ENCODE measurements around the gene MCF2L.

Gene MCF2L

DNA sequence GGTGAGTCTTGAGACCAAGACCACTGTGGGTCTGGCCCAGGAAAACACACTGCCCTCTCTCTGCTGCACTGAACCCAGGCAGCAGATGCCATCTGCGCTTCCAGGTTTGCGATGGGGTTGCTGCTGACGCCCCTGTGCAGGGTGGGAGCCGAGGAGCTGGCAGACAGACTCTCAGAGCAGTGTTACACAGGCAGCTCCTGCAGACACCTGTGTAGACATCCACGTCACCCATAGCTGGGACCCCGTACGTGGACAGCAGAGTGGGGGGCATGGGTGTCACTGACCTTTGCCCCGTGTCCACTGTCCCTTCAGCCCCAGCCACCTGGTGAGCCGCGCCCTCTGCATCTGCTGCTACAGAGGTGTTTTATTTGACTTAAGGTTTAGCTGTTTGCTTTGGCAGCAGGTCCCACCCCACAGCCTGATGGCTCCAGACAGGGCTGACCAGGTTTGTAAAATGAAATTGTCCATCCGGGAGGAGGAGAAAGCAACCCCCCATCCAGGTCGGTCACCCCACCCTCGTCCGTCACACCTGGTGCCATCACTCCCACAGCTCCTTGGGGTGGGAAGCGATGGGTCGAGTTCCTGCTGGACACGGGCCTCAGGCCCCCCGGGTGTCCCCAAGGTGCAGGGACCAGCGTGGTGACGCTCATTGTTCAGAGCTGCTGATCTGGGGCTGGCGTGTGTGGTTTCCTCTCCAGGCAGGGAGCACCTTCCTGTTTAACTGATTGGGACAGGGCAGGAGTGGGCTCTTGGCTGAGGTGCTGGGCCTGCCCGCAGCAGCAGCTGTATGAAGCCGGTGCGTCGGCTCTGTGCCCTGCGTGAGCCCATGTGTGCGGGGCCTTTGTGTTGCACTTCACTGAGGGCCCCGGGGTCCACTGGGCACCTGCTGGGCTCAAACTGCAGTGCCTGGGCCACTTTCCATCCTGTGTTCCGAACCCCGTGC, 28.4 kb downstream of the MCF2L start:
- DNase-seq (ENCODE audit: low spot score): no peak

DNA sequence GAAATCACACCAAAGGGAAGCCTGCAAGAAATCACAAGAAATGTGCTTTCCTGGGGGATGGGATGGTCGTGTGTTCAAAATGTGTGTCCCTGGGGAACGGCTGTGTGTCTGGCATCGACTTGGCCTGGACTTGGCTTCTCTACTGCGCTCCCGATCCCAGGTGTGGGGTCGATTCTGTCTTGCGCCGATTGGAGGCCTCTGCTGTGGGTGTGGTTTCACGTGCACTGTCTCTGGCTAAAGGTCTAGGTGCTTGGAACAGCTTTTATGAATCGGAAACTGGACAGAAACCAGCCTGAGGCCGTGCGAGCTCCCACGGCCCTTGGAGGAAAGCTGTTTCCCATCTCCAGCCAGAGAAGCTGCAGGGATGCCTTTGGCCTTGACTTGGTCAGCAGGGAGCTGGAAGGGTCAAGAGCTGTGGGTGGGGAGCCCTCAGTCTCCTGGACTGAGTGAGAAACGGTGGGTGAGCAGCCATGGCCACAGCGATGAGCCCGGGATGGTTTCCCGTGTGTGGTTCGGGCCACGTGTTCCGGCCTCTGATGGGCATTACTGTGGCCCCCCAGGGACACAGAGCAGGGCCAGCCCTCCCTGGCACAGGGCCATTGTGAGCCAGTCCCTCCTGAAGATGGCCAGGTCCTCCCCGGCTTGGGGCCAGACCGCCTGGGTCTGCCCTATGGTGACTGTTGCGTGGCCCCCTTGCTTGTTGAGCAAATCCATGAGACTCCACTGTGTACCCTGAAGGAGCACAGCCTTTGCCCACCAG, 29.7 kb downstream of the MCF2L start:
- DNase-seq (ENCODE audit: low spot score): no peak

DNA sequence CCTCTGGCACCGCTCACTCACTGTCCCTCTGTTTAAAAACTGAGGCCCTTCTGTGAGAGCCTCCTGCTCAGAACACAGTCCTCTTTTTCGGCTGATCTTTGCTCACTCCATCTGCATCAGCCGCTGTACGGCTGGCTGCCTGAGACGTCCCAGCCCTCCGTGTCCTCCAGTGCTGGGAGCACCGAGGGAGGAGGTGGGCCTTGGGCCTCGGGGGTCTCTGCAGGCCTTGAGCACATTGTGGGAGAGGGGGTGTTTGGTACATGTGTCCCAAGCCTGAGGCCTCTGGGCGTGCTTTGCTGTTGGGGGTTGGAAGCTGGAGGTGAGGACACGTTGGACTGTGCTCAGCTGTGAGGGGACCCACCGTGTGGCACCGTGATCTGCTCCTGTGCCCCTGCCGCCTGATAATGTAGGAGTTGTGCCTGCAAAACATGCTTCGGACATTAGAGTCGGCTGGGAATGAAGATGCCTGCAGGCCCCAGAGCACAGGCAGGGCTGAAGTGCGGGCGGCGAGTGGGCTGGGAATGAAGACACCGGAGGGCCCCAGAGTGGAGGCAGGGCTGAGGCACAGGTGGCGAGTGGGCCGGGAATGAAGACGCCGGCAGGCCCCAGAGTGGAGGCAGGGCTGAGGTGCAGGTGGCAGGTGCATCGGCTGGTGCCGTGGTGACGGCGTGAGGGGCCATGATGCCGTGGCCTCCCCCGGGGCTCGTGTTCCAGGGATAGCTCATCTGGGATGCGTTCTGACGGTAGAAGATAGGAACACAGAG, 30.6 kb downstream of the MCF2L start:
- no peak for DNase-seq (ENCODE audit: low spot score)

DNA sequence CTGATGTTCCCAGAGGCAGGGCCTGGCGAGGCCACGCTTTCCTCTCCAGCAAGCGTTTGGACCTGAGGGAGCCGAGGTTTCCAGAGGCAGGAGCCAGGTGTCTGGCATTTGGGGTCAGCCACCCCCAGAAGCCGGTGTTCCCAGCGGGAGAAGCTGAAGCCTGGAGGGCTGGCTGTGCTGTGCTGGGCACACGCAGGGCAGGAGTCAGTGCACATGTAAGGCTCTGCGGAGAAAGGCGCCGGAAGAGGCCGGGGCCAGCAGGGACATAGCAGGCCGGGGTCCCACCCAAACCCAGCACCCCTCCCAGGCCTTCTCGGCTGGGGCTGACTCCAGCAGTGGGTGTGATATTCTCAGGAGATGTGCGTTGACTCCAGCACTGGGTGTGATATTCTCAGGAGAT, 31.6 kb downstream of the MCF2L start:
- no peak for DNase-seq (ENCODE audit: low spot score)

DNA sequence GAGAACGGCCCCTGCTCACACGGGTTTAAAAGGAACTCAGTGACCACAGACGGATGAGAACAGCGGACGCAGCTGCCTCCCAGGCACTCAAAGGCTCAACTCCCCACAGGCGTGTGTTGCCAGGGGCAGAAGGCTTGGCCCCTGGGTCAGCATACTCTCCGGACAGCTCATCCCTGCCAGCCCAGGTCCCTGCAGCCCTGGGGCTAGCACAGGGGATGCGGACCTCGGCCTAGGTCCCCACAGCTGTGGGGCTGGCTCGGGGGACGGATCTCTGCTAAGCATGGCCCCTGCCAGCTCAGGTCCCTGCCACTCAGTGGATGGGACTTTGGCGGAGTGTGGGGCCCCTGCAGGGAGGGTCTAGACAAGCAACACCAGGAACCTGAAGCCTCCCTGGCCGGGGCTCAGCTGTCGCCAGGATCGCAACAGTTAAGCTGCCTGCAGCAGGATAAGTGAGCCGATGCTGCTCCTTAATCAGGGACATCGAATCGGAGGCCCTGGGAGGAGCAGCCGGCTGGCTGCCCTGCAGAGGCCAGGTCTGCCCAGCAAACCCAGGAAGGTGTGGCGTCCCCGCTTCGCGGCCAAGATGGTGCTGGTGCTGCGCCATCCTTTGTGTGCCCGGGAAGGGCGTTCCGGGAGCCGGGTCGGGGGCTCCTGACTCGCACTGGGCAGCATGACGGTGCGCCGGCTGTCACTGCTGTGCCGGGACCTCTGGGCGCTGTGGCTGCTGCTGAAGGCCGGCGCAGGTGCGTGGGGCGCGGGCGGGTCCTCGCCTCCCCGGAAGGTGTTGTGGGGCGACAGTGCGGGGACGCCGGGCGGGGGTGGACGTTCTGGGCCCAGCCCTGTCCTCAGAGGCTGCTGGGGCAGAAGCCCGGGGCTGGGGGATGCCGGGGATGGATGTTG, 32.5 kb downstream of the MCF2L start:
- no peak for DNase-seq (ENCODE audit: low spot score)

DNA sequence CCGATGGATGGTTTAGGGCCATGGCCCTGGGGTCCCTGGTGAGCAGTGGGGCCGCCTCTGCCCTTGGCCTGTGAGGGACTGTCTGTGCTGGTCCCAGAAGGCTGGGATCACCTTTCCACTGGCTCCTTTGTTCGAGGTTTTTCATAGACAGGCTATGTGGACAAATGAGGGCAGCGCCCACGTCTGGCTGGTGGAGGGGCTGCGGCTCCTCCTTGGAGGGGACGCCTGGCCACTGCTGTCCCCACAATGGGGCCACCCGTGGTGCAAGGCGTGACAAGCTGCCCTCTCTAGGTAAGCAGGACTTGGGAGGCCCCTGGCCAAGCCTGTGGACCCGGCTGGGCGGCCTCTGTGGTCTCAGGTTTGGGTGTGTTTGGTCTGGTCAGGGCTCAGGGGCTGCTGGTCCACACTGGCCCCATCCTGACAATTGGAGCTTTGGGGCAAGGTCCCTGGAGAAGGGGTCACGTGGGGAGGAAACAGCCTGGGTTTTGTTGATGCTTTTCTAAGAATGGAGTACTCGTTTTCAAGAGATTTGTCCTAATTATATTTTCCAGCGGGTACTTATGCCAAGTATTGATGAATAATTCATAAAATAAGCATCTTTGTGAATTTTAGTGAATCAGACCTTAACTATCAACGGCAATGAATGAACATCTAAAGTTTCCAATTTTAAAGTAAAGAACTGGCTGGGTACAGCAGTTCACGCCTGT, 33.3 kb downstream of the MCF2L start:
- no peak for DNase-seq (ENCODE audit: low spot score)

DNA sequence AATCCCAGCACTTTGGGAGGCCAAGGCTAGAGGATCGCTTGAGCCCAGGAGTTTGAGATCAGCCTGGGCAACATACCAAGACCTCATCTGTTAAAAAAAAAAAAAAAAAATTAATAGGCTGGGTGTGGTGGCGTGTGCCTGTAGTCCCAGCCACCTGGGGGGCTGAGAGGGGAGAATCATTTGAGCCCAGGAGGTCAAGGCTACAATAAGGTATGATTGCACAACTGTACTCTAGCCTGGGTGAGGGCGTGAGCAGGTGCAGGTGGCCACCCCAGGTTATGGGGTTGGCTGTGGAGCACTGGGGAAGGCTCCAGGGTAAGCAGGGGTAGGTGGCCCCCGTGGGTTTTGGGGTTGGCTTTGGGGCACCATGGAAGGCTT, 33.9 kb downstream of the MCF2L start:
- no peak for DNase-seq (ENCODE audit: low spot score)

DNA sequence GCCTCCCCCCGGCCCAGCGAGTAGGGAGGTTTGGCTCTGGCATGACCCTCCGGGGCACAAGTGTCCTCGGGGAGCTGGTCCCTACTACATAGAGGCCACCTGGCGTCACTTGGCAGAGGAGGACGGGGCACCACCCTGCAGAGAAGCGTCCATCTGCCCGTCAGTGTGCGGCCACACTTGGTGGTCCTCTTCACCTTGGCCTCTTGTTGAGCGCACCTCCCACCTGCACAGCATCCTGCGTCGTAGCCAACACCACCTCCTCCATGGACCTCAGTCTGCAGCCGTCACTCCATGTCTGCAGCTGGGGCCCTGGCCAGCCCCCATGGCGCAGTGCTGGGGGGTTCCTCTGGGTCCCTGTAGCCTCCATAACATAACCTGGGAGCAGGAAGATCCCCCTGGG, 35.1 kb downstream of the MCF2L start:
- DNase-seq (ENCODE audit: low spot score): no peak

DNA sequence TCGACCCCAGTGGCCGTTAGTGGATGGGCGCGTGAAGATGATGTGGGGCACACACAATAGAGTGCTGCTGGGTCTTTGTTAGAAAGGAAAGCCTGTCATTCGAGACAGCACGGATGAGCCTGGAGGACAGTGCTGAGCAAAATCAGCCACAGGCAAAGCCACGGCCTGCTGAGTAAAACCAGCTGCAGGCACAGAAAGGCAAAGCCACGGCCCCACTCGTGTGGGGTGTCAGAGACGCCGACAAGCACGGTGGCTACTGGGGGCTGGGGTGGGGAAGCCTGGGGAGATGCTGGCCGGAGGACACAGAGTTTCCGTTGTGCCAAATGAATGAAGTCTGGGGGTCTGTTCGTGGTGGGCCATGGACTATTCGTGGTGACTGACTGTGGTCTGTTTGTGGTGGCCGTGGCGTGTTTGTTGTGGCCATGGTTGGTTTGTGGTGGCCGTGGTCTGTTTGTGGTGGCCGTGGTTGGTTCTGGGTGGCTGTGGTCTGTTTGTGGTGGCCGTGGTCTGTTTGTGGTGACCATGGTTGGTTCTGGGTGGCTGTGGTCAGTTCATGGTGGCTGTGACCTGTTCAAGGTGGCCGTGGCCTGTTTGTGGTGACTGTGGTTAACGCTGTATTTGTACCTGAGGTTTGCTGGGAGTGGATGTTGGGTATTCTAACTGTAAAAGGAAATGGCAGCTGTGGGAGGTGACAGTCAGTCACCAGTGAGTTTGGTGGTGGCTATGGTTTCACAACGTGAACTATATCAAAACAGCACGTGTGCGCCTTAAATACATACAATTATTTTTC, 36.3 kb downstream of the MCF2L start:
- no peak for DNase-seq (ENCODE audit: low spot score)

DNA sequence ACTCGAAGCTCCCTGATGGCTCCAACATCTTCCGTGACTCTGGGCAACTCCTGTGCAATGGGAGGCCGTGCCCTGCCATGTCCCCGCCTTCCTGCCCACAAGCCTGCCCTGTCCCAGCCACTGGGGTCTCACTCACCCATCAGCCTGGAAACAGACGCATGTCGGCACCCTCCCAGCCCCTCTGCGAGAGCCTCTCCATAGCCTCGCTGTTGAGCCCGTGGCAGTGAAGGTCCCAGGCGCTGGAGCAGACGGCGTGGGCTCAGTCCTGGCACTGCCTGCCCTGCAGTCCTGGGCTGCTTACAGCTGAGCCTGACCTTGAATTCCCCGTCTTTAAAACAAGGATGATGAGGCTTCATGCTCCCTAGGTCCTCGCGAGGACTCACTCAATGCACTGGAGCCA, 37.0 kb downstream of the MCF2L start:
- no peak for DNase-seq (ENCODE audit: low spot score)

DNA sequence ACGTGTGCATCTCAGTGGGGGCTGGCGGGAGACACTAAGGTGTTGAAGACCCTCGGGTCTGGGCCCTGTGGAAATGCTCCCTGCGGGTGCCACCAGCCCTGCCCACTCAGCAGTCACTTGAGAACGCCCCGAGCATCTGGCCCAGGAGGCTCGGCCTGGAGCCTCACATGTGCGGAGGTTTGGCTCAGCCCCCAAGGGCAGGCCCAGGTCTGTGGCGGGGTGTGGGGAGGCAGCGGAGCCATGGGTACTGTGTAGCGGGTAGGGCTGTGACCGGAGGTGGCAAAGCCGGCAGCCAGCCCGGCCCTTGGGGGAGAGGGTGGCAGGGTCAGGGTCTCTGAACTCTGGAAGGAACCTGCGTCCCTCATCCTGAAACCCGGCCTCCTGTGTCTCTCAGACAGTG, 37.6 kb downstream of the MCF2L start:
- DNase-seq (ENCODE audit: low spot score): no peak

DNA sequence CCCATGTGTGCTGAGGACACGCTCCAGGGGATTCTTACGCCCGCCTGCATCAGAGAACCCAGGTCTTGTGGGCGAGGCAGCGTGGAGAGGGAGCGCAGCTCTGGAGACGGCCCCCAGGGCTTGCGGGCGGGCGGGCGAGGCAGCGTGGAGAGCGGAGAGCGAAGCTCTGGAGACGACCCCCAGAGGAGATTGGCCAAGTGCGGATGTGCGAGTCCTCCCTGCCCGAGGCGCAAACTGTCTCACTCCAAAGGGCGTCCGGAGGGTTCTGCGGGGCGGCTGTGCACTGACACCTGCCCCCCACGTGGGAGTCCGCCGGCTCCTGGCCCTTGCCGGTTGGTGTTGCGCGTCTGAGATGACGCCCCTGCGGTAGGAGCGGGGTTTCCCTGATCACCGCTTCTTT, 39.8 kb downstream of the MCF2L start:
- DNase-seq (ENCODE audit: low spot score): no peak

DNA sequence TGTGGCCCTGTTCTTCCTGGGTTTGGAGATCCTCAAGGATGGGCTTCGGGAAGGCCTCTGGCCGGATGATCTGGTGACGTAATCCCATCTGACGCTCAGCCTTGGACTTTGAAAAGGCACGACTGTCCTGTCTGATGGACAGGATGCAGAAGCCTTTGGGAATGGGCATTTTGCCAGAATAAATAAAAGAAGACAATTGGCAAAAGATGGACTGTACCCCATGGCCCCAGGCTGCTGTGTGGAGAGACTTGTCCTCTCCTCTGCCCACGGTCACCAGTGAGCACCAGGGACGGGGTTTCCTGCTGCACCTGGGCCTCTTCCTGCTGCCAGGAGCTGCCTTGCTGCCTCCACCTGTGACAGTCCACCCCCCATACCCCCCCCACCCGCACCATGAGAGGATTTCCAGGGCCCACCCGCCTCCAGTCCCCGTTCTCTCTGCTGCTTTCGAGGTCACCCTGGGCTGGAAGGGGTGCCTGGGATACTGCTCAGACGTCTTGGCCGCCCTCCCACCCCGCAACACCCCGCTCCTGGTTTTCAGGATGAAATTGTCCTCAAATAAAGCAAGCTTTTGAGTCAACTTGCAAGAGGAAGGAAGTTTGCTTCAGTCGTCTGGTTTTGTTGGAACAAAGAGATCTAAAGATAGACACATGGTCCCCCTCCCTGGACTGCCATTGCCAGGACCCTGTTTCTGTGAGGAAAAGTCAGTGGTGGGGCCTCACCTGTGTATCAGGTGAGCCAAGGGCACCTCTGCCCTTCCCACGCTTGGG, 40.9 kb downstream of the MCF2L start:
- DNase-seq (ENCODE audit: low spot score): no peak

DNA sequence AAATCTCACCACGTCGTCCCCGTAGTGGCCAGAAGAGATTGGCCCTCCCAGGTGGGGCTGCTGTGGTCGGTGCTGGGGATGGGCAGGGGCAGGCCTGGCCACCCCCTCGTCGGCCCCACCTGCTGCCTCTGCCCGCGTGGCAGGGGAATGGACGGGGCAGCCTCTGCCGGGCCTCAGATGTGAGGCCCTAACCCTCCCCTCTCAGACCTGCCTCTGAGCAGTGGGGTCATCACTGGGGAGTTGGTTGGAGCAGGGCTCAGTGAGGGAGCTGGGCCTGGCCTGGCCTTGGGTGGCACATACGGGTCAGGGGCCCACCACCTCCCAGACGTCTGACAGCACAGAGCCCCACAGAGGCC, 41.5 kb downstream of the MCF2L start:
- no peak for DNase-seq (ENCODE audit: low spot score)

DNA sequence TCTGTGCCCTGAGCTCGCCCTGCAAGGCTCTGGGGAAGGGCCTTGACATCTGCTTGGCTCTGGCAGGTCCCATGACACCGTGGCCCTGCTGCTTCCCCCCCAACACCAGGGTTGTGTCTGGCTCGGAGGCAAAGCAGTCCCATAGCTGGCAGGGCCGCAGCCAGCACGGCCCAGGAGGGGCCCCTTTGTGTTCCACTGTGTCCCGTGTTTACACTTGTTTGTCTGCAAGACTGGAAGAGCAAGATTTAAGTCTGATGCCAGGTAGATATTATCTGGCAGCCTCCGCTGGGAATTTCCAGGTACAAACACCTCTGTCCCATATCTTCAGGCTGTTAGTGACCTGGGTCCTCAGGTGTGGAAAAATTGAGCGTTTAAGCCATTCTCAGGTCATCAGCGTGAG, 44.3 kb downstream of the MCF2L start:
- DNase-seq (ENCODE audit: low spot score): no peak

DNA sequence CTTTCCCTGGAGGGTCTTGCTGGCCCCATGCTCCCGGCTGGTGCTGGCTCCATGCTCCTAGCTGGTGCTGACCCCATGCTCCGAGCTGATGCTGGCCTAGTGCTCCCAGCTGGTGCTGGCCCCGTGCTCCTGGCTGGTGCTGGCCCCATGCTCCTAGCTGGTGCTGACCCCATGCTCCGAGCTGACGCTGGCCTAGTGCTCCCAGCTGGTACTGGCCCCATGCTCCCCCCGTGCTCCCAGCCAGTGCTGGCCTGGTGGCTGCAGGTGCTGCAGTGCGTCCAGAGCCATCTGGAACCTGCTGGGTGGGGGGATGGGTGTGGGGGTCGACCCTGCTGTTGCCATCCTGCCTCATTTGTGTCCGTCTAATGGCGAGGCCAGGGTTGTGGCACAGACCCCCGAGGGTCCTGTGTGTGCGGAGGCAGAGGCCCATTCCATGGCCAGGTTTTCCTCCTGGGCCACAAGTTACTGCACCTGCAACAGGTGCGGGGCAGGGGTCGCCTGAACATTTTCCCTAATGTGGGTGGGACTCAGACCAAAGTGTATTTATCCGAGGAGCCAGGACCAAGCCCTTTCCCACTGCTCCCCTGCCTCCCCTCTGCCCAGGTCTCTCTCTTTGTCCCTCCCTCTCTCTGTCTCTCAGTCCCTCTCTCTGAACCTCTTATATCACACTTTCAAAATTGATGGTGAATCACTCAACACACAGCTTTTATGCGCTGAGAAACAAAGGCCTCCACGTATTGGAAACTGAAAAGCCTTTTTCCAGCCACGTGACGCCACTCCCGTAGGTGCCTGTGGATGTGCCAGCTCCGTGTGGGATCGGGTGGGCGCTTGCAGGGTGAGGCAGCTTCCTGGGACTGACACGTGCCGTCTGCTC, 45.1 kb downstream of the MCF2L start:
- DNase-seq (ENCODE audit: low spot score): no peak

DNA sequence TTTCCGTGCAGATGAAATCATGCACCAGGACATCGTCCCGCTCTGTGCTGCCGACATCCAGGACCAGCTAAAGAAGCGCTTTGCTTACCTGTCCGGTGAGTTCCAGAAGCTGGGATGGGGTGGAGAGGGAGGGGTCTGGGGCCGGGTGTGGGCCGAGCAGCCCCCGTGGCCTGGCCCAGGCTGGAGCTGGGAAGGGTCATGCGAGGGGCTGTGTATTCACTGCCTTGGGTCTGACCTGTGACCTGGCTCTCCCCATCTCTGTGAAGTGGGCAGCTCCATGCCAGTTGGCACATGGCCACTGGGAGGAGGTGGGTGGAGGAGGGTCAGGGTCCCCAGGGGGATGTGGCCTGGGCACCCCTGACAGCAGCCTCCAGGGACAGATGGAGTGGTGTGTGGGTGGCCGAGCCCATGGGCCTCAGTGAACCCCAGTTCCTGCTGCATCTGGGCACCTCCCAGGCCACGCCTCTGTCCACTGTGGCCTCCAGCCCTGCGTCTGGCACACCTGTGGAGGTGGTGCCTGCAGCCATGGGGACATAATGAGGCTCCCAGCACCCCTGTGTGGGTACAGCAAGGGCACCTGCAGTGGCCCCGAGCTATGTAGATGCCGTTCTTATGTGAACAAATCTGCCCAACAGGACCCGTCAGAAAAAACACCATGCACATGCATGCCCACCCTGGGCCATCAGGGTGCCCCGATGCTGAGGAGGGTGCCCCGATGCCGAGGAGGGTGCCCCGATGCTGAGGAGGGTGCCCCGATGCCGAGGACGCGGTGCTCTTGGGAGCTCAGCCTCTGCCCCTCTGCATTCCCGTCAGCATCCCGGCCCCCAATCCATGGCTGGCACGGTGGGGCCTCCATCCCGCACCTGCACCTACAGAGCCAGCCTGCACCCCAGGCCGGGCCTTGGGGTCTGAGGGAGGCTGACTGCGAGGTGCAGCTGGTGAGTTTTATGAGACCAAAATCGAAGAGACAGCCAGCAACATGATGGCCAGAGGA, 46.0 kb downstream of the MCF2L start:
- no peak for DNase-seq (ENCODE audit: low spot score)

Measured in GM03348 (cell line).